Measurements from ENCODE around the gene RAB3GAP2.

- TF ChIP-seq POLR2A (IDR thresholded peaks at IDR 0.05) (no peak), POLR2AphosphoS5 (IDR thresholded peaks at IDR 0.05) (no peak)
- TF ChIP-seq, protein P1, sequence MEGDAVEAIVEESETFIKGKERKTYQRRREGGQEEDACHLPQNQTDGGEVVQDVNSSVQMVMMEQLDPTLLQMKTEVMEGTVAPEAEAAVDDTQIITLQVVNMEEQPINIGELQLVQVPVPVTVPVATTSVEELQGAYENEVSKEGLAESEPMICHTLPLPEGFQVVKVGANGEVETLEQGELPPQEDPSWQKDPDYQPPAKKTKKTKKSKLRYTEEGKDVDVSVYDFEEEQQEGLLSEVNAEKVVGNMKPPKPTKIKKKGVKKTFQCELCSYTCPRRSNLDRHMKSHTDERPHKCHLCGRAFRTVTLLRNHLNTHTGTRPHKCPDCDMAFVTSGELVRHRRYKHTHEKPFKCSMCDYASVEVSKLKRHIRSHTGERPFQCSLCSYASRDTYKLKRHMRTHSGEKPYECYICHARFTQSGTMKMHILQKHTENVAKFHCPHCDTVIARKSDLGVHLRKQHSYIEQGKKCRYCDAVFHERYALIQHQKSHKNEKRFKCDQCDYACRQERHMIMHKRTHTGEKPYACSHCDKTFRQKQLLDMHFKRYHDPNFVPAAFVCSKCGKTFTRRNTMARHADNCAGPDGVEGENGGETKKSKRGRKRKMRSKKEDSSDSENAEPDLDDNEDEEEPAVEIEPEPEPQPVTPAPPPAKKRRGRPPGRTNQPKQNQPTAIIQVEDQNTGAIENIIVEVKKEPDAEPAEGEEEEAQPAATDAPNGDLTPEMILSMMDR (IDR thresholded peaks at IDR 0.05 in 8 of 11, conservative IDR thresholded peaks at IDR 0.05 in 3 of 11) = no peak
Measured at GRCh38 chr1:220203816-220204215, 68.4 kb downstream of the RAB3GAP2 start.

All from spleen (tissue), 7 donors.